Neural cell (in vitro differentiated cells): ENCODE data around the gene LRRC10B. TPM values are rescaled to one million over a fixed set of nuclear protein-coding genes. Genes with fewer than 3 reads are reported as not detected.

Experiments
- H2AFZ ChIP-seq: fragments of 200-600, 300-800 bp; sonication (generic), shearing (Covaris generic); 2 replicates; pipeline ENCODE4 v1.6.0; 2014; ENCODE audit warnings: low read depth, mild to moderate bottlenecking, antibody characterized with exemption, low read length, moderate library complexity
- H3F3A ChIP-seq: fragments of 200-600 bp; shearing (Covaris generic); 2 replicates; pipeline ENCODE4 v1.6.1; 2016; ENCODE audit warnings: mild to moderate bottlenecking, moderate library complexity, mixed read lengths, antibody characterized with exemption, low read length; ENCODE audit not compliant: insufficient read depth, poor library complexity, severe bottlenecking
- H3K27ac ChIP-seq: fragments of 200-600, 300-800 bp; sonication (generic), shearing (Covaris generic); 2 replicates; pipeline ENCODE4 v1.5.1; 2014; ENCODE audit warnings: mild to moderate bottlenecking, low read length, moderate library complexity
- H3K27me3 ChIP-seq: fragments of 300-800, 200-600 bp; sonication (generic), shearing (Covaris generic); 2 replicates; pipeline ENCODE4 v1.6.0; 2014; ENCODE audit warnings: mild to moderate bottlenecking, low read depth, low read length, moderate library complexity; ENCODE audit not compliant: insufficient read depth
- H3K36me3 ChIP-seq: fragments of 300-800, 200-600 bp; sonication (generic), shearing (Covaris generic); 2 replicates; pipeline ENCODE4 v1.5.1; 2014; ENCODE audit warnings: mild to moderate bottlenecking, antibody characterized with exemption, low read length, moderate library complexity; ENCODE audit not compliant: insufficient read depth
- H3K4me2 ChIP-seq: fragments of 300-800, 200-600 bp; sonication (generic), shearing (Covaris generic); 2 replicates; pipeline ENCODE4 v1.6.0; 2014; ENCODE audit warnings: mild to moderate bottlenecking, low read length
- H3K4me3 ChIP-seq: fragments of 300-800, 200-600 bp; sonication (generic), shearing (Covaris generic); 2 replicates; pipeline ENCODE4 v1.5.1; 2014; ENCODE audit warnings: mild to moderate bottlenecking, low read length, moderate library complexity
- H3K79me2 ChIP-seq: fragments of 200-600 bp; shearing (Covaris generic); replicated peaks from 2 replicates; pipeline ENCODE4 v1.6.0; 2014; ENCODE audit warnings: mild to moderate bottlenecking, low read length, moderate library complexity; ENCODE audit not compliant: insufficient read depth
- H3K9ac ChIP-seq: fragments of 300-800, 200-600 bp; sonication (generic), shearing (Covaris generic); 2 replicates; pipeline ENCODE4 v1.6.1; 2016; ENCODE audit warnings: mild to moderate bottlenecking, low read length, mixed read lengths
- H3K9me2 ChIP-seq: fragments of 200-600 bp; shearing (Covaris generic); 2 replicates; pipeline ENCODE4 v1.6.1; 2016; ENCODE audit warnings: mild to moderate bottlenecking, low read length, mixed read lengths; ENCODE audit not compliant: insufficient read depth
- H3K9me3 ChIP-seq: fragments of 200-600, 300-800 bp; sonication (generic), shearing (Covaris generic); 2 replicates; pipeline ENCODE4 v1.6.1; 2016; ENCODE audit warnings: mild to moderate bottlenecking, mixed run types, low read length, moderate library complexity, mixed read lengths
- H4K20me1 ChIP-seq: fragments of 200-600 bp; shearing (Covaris generic); 2 replicates; pipeline ENCODE4 v1.6.1; 2016; ENCODE audit warnings: mild to moderate bottlenecking, mixed run types; ENCODE audit not compliant: insufficient read depth
- EP300 ChIP-seq: fragments of 450-650 bp; conservative IDR thresholded peaks from 2 replicates; pipeline ENCODE4 v1.6.1; 2014; ENCODE audit warnings: antibody characterized with exemption, mild to moderate bottlenecking, moderate library complexity; ENCODE audit not compliant: poor library complexity, severe bottlenecking
- EZH2 ChIP-seq: fragments of 200-600, 300-800 bp; shearing (Covaris generic), sonication (generic); IDR thresholded peaks from 2 replicates; pipeline ENCODE4 v1.6.1; 2014; ENCODE audit warnings: antibody characterized with exemption, low read length, borderline replicate concordance, mild to moderate bottlenecking; ENCODE audit not compliant: insufficient read depth, poor library complexity, severe bottlenecking
- MXI1 ChIP-seq: fragments of 450-650 bp; conservative IDR thresholded peaks from 2 replicates; pipeline ENCODE4 v1.6.1; 2014; ENCODE audit warnings: antibody characterized with exemption, mild to moderate bottlenecking; ENCODE audit not compliant: poor library complexity, severe bottlenecking
- POLR2AphosphoS5 ChIP-seq: IDR thresholded peaks from 2 replicates; pipeline ENCODE4 v1.6.1; 2012
- RAD21 ChIP-seq: fragments of 450-650 bp; conservative IDR thresholded peaks from 2 replicates; pipeline ENCODE4 v1.6.1; 2014; ENCODE audit warnings: antibody characterized with exemption, mild to moderate bottlenecking, moderate library complexity
- SMC3 ChIP-seq: fragments of 450-650 bp; conservative IDR thresholded peaks from 2 replicates; pipeline ENCODE4 v1.6.1; 2014; ENCODE audit warnings: antibody characterized with exemption, mild to moderate bottlenecking, moderate library complexity; ENCODE audit not compliant: poor library complexity
- TAF1 ChIP-seq: IDR thresholded peaks from 2 replicates; pipeline ENCODE4 v1.6.1; 2012; ENCODE audit warnings: low read depth
- polyA plus RNA-seq: library from polyadenylated mRNA; depleted of rRNA; stranded (reverse); fragments of >200 nt; gene quantifications from 2 replicates; pipeline ENCODE4 v1.2.3, GENCODE V29; 2014
- TF ChIP-seq, protein P1 (sequence below): IDR thresholded peaks from 2 replicates; pipeline ENCODE4 v1.6.1; 2012; ENCODE audit warnings: borderline replicate concordance
- TF ChIP-seq, protein P2 (sequence below): fragments of 450-650 bp; IDR thresholded peaks from 2 replicates; pipeline ENCODE4 v1.5.1; 2014; ENCODE audit warnings: antibody characterized with exemption, mild to moderate bottlenecking, moderate library complexity; ENCODE audit not compliant: poor library complexity, severe bottlenecking

LRRC10B gene
- polyA plus RNA-seq, 1 donor from 2014 or later = 12.4 TPM

DNA sequence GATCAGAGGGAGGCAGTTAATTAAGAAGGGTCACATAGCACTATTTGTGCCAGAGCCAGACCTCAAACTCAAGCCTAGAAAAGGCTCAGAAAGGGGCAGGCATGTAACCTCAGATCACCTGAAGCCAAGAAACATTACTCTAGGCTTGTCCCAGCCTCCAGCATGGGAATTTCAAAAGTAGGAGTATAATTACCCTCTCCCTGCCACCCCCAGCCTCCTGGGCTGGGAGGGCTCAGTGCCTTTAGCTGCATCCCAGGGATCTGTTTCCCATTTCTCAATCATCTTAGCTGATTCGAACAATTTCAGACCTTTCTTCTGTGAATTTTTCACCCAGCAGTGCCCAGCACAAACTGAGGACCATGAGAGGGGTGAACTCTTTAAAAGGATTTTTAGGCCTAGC lies 33.1 kb upstream of the LRRC10B start:
- no peak overlapping the region for H3K9ac ChIP-seq
- no peaks in the 10 kb centered on the region for H3K9me3 ChIP-seq
- H2AFZ ChIP-seq = no peak overlapping the region
- H3K79me2 ChIP-seq = no peaks in the 10 kb centered on the region
- no peaks in the 10 kb centered on the region for H3K27me3 ChIP-seq
- TF ChIP-seq POLR2AphosphoS5 = no peak
- TF ChIP-seq, protein P1, sequence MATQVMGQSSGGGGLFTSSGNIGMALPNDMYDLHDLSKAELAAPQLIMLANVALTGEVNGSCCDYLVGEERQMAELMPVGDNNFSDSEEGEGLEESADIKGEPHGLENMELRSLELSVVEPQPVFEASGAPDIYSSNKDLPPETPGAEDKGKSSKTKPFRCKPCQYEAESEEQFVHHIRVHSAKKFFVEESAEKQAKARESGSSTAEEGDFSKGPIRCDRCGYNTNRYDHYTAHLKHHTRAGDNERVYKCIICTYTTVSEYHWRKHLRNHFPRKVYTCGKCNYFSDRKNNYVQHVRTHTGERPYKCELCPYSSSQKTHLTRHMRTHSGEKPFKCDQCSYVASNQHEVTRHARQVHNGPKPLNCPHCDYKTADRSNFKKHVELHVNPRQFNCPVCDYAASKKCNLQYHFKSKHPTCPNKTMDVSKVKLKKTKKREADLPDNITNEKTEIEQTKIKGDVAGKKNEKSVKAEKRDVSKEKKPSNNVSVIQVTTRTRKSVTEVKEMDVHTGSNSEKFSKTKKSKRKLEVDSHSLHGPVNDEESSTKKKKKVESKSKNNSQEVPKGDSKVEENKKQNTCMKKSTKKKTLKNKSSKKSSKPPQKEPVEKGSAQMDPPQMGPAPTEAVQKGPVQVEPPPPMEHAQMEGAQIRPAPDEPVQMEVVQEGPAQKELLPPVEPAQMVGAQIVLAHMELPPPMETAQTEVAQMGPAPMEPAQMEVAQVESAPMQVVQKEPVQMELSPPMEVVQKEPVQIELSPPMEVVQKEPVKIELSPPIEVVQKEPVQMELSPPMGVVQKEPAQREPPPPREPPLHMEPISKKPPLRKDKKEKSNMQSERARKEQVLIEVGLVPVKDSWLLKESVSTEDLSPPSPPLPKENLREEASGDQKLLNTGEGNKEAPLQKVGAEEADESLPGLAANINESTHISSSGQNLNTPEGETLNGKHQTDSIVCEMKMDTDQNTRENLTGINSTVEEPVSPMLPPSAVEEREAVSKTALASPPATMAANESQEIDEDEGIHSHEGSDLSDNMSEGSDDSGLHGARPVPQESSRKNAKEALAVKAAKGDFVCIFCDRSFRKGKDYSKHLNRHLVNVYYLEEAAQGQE = no peak
- TF ChIP-seq SMC3 = no peak
- no peak for TF ChIP-seq TAF1
- no peak for TF ChIP-seq EP300
- no peaks in the 10 kb centered on the region for H3K36me3 ChIP-seq
- no peak overlapping the region for H3K27ac ChIP-seq
- H4K20me1 ChIP-seq = no peaks in the 10 kb centered on the region
- no peak overlapping the region for H3K4me2 ChIP-seq
- H3K4me3 ChIP-seq = no peak overlapping the region
- peaks cover 1% of the 10 kb centered on the region for H3F3A ChIP-seq
- H3K9me2 ChIP-seq = no peaks in the 10 kb centered on the region

DNA sequence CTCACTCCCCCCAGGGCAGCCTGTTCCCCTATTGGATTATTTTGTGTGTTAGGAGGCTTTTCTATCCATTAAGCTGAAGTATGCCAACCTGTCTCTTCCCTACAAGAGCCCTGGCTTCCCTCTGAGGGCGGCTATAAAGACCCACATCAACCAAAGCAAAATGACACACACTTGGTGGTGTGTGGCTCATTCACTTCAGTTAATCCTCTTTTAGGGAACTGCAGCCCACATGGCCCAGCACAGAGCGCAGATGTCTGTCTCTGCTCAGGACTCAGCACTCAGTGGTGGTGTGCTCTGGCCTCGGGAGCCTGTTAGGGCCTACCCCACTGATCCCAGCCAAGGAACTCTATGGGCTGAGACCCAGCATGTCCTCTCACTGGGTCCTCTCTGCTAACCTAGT lies 32.2 kb upstream of the LRRC10B start:
- Histone ChIP-seq H3K27me3 (no peaks in the 10 kb centered on the region), H3K4me2 (no peak overlapping the region), H4K20me1 (no peaks in the 10 kb centered on the region), H3K9ac (no peak overlapping the region), H3K4me3 (no peak overlapping the region), H3K9me2 (no peaks in the 10 kb centered on the region), H3K27ac (no peak overlapping the region), H3K36me3 (no peaks in the 10 kb centered on the region), H3K79me2 (no peaks in the 10 kb centered on the region), H3F3A (peaks cover 6% of the 10 kb centered on the region), H3K9me3 (no peaks in the 10 kb centered on the region), H2AFZ (no peak overlapping the region)
- no peak for TF ChIP-seq MXI1
- TF ChIP-seq, protein P1 = no peak
- no peak for TF ChIP-seq SMC3
- TF ChIP-seq RAD21 = no peak
- TF ChIP-seq POLR2AphosphoS5 = no peak
- no peak for TF ChIP-seq TAF1
- TF ChIP-seq, protein P2, sequence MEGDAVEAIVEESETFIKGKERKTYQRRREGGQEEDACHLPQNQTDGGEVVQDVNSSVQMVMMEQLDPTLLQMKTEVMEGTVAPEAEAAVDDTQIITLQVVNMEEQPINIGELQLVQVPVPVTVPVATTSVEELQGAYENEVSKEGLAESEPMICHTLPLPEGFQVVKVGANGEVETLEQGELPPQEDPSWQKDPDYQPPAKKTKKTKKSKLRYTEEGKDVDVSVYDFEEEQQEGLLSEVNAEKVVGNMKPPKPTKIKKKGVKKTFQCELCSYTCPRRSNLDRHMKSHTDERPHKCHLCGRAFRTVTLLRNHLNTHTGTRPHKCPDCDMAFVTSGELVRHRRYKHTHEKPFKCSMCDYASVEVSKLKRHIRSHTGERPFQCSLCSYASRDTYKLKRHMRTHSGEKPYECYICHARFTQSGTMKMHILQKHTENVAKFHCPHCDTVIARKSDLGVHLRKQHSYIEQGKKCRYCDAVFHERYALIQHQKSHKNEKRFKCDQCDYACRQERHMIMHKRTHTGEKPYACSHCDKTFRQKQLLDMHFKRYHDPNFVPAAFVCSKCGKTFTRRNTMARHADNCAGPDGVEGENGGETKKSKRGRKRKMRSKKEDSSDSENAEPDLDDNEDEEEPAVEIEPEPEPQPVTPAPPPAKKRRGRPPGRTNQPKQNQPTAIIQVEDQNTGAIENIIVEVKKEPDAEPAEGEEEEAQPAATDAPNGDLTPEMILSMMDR = no peak
- no peak for TF ChIP-seq EP300
- no peak for TF ChIP-seq EZH2
